HG03575 (cell line): ENCODE data around the gene MCUR1.

Experiments used
- ATAC-seq: cut with Tn5 transposase; IDR thresholded peaks from one replicate; pipeline ENCODE4 v1.9.1; 2021; ENCODE audit not compliant: unreplicated experiment, insufficient number of reproducible peaks, low FRiP score; ENCODE audit errors: extremely low read depth

The MCUR1 gene

GRCh38 chr6:13760307-13761304 is 53.8 kb downstream of the MCUR1 start:
- no peak for ATAC-seq

GRCh38 chr6:13759025-13759424 is 55.3 kb downstream of the MCUR1 start:
- ATAC-seq: no peak

GRCh38 chr6:13754644-13755043 is 59.7 kb downstream of the MCUR1 start:
- no peak for ATAC-seq

- no peak for ATAC-seq
Observed at GRCh38 chr6:13743736-13744127, 70.6 kb downstream of the MCUR1 start.

GRCh38 chr6:13742961-13743735 is 71.2 kb downstream of the MCUR1 start:
- no peak for ATAC-seq

GRCh38 chr6:13741365-13741764 is 73.0 kb downstream of the MCUR1 start:
- ATAC-seq: no peak
